Liver (tissue), 9 donors: ENCODE results near the gene CD300LB. TPM values are rescaled to one million over a fixed set of nuclear protein-coding genes. Genes with fewer than 3 reads are reported as not detected.
A peak's percentile ranks its signal among the peaks of the same experiment; 100 is the strongest.

Experiments used
- DNase-seq: peaks from one replicate; pipeline ENCODE4 v3.0.0-alpha.2; 2017; ENCODE audit warnings: low spot score
- H3K27ac ChIP-seq, 2 donors: one replicate each; pipeline ENCODE4 v1.7.0; 2013; ENCODE audit warnings: inconsistent platforms in 2 of 2, low read length in 2 of 2, control low read depth in 1 of 2, low read depth in 1 of 2, mild to moderate bottlenecking in 1 of 2
- H3K27me3 ChIP-seq, 4 donors: one replicate each; pipeline versions ENCODE4 v1.6.1 to v1.7.0; 2013; ENCODE audit warnings: low read length in 3 of 4, inconsistent platforms in 1 of 4, mild to moderate bottlenecking in 1 of 4, moderate library complexity in 1 of 4; ENCODE audit not compliant: control insufficient read depth in 4 of 4, insufficient read depth in 4 of 4
- H3K36me3 ChIP-seq, 4 donors: one replicate each; pipeline versions ENCODE4 v1.6.1 to v1.7.0; 2013; ENCODE audit warnings: low read length in 3 of 4, mild to moderate bottlenecking in 3 of 4, low read depth in 1 of 4, moderate library complexity in 1 of 4; ENCODE audit not compliant: control insufficient read depth in 4 of 4, insufficient read depth in 3 of 4
- H3K4me1 ChIP-seq, 4 donors: one replicate each; pipeline versions ENCODE4 v1.6.1 to v1.7.0; 2013; ENCODE audit warnings: low read length in 3 of 4, mild to moderate bottlenecking in 3 of 4, moderate library complexity in 1 of 4; ENCODE audit not compliant: control insufficient read depth in 4 of 4, insufficient read depth in 4 of 4
- H3K4me3 ChIP-seq, 3 donors: one replicate each; pipeline versions ENCODE4 v1.6.1 to v1.7.0; 2013; ENCODE audit warnings: low read length in 3 of 3, control low read depth in 1 of 3, low read depth in 1 of 3, mild to moderate bottlenecking in 1 of 3
- H3K9ac ChIP-seq, 2 donors: one replicate each; pipeline ENCODE4 v1.7.0; 2013; ENCODE audit warnings: low read length in 2 of 2, mild to moderate bottlenecking in 2 of 2, moderate library complexity in 2 of 2, control low read depth in 1 of 2, low read depth in 1 of 2
- H3K9me3 ChIP-seq, 4 donors: one replicate each; pipeline versions ENCODE4 v1.6.1 to v1.7.0; 2013; ENCODE audit warnings: low read length in 3 of 4; ENCODE audit not compliant: control insufficient read depth in 4 of 4
- ATF3 ChIP-seq: IDR thresholded peaks from 2 replicates; pipeline ENCODE4 v1.6.1; 2016; ENCODE audit warnings: antibody characterized with exemption
- CTCF ChIP-seq: fragments of 150-350 bp; IDR thresholded peaks from 2 replicates; pipeline ENCODE4 v1.5.1; 2017; ENCODE audit warnings: improper control_type of control experiment, low read depth, low read length; ENCODE audit not compliant: missing input control
- EGR1 ChIP-seq, 2 donors: IDR thresholded peaks; 2 replicates each; pipeline ENCODE4 v1.6.1; 2016 to 2018; ENCODE audit warnings: antibody characterized with exemption in 2 of 2, low read depth in 2 of 2
- FOXA1 ChIP-seq: IDR thresholded peaks from 2 replicates; pipeline ENCODE4 v1.6.1; 2016; ENCODE audit warnings: antibody characterized with exemption
- FOXA2 ChIP-seq: IDR thresholded peaks from 2 replicates; pipeline ENCODE4 v1.6.1; 2016; ENCODE audit warnings: antibody characterized with exemption
- GABPA ChIP-seq, 2 donors: IDR thresholded peaks in 1 of 2; conservative IDR thresholded peaks in 1 of 2; 2 replicates each; pipeline ENCODE4 v1.6.1; 2016; ENCODE audit warnings: antibody characterized with exemption in 2 of 2, mild to moderate bottlenecking in 1 of 2, moderate library complexity in 1 of 2
- HNF4A ChIP-seq, 2 donors: conservative IDR thresholded peaks; 2 replicates each; pipeline ENCODE4 v1.6.1; 2016; ENCODE audit warnings: antibody characterized with exemption in 2 of 2, mild to moderate bottlenecking in 2 of 2
- HNF4G ChIP-seq: IDR thresholded peaks from 2 replicates; pipeline ENCODE4 v1.6.1; 2016; ENCODE audit warnings: antibody characterized with exemption
- NR2F2 ChIP-seq: IDR thresholded peaks from 2 replicates; pipeline ENCODE4 v1.6.1; 2016; ENCODE audit warnings: antibody characterized with exemption
- RAD21 ChIP-seq, 2 donors: IDR thresholded peaks; 2 replicates each; pipeline ENCODE4 v1.6.1; 2016; ENCODE audit warnings: antibody characterized with exemption in 2 of 2, mild to moderate bottlenecking in 2 of 2
- RXRA ChIP-seq, 2 donors: IDR thresholded peaks; 2 replicates each; pipeline ENCODE4 v1.6.1; 2017 to 2018; ENCODE audit warnings: antibody characterized with exemption in 2 of 2, mild to moderate bottlenecking in 1 of 2
- SP1 ChIP-seq: IDR thresholded peaks from 2 replicates; pipeline ENCODE4 v1.6.1; 2018; ENCODE audit warnings: antibody characterized with exemption, mild to moderate bottlenecking
- TAF1 ChIP-seq: conservative IDR thresholded peaks from 2 replicates; pipeline ENCODE4 v1.6.1; 2016; ENCODE audit warnings: antibody characterized with exemption, mild to moderate bottlenecking
- YY1 ChIP-seq: IDR thresholded peaks from 2 replicates; pipeline ENCODE4 v1.6.1; 2016; ENCODE audit warnings: antibody characterized with exemption, mild to moderate bottlenecking
- WGBS: extraction: QIAGEN DNeasy Blood & Tissue Kit; methylation state at CpG from one replicate; pipeline ENCODE4 v1.1.7; 2013; 5-methylcytosine and 5-hydroxymethylcytosine counted together
- polyA plus RNA-seq, 2 donors: library from polyadenylated mRNA; stranded (reverse) in 1 of 2; unstranded in 1 of 2; fragments of 200-250 nt in 1 of 2; fragments of >200 nt in 1 of 2; fragmentation: Nextera tagmentation in 1 of 2; extraction: Ambion mirVana in 1 of 2; gene quantifications; one replicate each; pipeline versions ENCODE4 v1.2.1 to v1.2.3, GENCODE V29; 2013 to 2015
- total RNA-seq, 2 donors: library from RNA; depleted of rRNA; stranded (reverse); fragments of >200 nt; gene quantifications; one replicate each; pipeline ENCODE4 v1.2.3, GENCODE V29; 2014
- TF ChIP-seq, protein P1 (sequence below): IDR thresholded peaks from 2 replicates; pipeline ENCODE4 v1.6.1; 2016; ENCODE audit warnings: antibody characterized with exemption, mild to moderate bottlenecking
- TF ChIP-seq, protein P2 (sequence below): IDR thresholded peaks from 2 replicates; pipeline ENCODE4 v1.6.1; 2016; ENCODE audit warnings: antibody characterized with exemption
- TF ChIP-seq, protein P3 (sequence below): IDR thresholded peaks from 2 replicates; pipeline ENCODE4 v1.6.1; 2016; ENCODE audit warnings: antibody characterized with exemption
- donor health status: healthy.
- donor health status: healthy.
- donor health status: healthy.
- donor health status: healthy.
- donor health status: healthy.

CD300LB gene
- total and polyA plus RNA-seq, 4 donors: 0.08 to 0.33 (median 0.09) TPM; not detected in 1

- no peaks in the 10 kb centered on the region for H3K36me3 ChIP-seq
- 66% methylated on average over 5 of the region's 5 CpGs for WGBS
- no peak for DNase-seq
- no peak within 1 kb of the TSS for H3K9ac ChIP-seq
- H3K27ac ChIP-seq: peak within 1 kb of the TSS in 1 of 2 donors; percentile 4
- no peaks in the 10 kb centered on the region for H3K9me3 ChIP-seq
- H3K4me3 ChIP-seq: no peak within 1 kb of the TSS
- H3K27me3 ChIP-seq: no peaks in the 10 kb centered on the region
- TF ChIP-seq RAD21 (IDR thresholded peaks at IDR 0.05) (no peak), RXRA (IDR thresholded peaks at IDR 0.05) (no peak), NR2F2 (no peak), SP1 (no peak), FOXA1 (no peak), HNF4A (conservative IDR thresholded peaks at IDR 0.05) (no peak), ATF3 (no peak), YY1 (no peak), CTCF (no peak), GABPA (IDR thresholded peaks at IDR 0.05 in 1 of 2, conservative IDR thresholded peaks at IDR 0.05 in 1 of 2) (no peak)
- TF ChIP-seq, protein P1, sequence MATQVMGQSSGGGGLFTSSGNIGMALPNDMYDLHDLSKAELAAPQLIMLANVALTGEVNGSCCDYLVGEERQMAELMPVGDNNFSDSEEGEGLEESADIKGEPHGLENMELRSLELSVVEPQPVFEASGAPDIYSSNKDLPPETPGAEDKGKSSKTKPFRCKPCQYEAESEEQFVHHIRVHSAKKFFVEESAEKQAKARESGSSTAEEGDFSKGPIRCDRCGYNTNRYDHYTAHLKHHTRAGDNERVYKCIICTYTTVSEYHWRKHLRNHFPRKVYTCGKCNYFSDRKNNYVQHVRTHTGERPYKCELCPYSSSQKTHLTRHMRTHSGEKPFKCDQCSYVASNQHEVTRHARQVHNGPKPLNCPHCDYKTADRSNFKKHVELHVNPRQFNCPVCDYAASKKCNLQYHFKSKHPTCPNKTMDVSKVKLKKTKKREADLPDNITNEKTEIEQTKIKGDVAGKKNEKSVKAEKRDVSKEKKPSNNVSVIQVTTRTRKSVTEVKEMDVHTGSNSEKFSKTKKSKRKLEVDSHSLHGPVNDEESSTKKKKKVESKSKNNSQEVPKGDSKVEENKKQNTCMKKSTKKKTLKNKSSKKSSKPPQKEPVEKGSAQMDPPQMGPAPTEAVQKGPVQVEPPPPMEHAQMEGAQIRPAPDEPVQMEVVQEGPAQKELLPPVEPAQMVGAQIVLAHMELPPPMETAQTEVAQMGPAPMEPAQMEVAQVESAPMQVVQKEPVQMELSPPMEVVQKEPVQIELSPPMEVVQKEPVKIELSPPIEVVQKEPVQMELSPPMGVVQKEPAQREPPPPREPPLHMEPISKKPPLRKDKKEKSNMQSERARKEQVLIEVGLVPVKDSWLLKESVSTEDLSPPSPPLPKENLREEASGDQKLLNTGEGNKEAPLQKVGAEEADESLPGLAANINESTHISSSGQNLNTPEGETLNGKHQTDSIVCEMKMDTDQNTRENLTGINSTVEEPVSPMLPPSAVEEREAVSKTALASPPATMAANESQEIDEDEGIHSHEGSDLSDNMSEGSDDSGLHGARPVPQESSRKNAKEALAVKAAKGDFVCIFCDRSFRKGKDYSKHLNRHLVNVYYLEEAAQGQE: no peak
- peaks cover 0 to 4% (median 0%) of the 10 kb centered on the region in 4 donors for H3K4me1 ChIP-seq
Measured at GRCh38 chr17:74545843-74546230, 14.6 kb upstream of the CD300LB start, which contains the start of gene CD300C. TSS of gene CD300C (minus strand) at chr17:74546115. CDS start at chr17:74545782, 333 bp downstream.

DNA sequence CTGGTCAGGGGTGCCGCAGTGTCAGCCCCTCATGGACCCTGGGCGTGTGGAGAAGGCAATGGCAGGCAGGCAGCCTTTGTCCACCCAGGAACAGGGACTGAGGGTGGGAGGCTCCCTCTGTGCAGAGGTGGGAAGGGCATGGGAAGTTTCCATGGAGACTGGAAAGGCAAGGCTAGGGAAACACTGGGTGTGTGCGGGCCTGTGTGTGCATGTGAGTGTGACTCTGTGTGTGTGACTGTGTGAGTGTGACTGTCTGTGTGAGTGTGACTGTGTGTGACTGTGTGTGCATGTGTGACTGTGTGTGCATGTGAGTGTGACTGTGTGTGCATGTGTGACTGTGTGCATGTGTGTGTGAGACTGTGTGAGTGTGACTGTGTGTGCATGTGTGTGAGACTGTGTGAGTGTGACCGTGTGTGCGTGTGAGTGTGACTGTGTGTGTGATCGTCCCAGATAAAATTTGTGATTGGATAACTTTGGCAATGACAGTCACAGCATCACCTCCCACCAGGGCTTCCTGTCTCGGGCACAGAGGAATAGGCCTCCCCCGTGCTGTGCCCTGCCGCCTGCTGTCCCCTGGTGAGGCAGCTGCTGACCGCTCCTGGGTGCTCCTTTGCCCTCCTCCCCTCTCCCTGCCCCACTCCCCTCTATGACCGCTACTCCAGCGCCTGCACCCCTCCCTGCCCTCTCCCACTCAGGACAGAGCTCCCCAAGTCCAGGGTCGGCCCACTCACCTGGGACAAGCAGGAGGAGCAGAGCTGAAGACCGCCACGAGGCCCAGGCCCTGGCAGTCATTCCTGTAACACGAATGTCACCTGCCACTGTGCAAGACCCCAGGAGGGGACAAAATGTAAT is 13.9 kb upstream of the CD300LB start:
- 82% methylated on average over 16 of the region's 16 CpGs for WGBS
- Histone ChIP-seq H3K27ac (peak overlapping the region in 1 of 2 donors; percentile 4), H3K9ac (no peak overlapping the region), H3K4me3 (no peak overlapping the region), H3K27me3 (no peaks in the 10 kb centered on the region), H3K9me3 (no peaks in the 10 kb centered on the region), H3K36me3 (no peaks in the 10 kb centered on the region), H3K4me1 (peaks cover 0 to 4% (median 0%) of the 10 kb centered on the region in 4 donors)
- DNase-seq: no peak
- TF ChIP-seq YY1 (no peak), EGR1 (IDR thresholded peaks at IDR 0.05; ENCODE audit: low read depth in 2 of 2) (no peak), CTCF (no peak), SP1 (no peak), RXRA (IDR thresholded peaks at IDR 0.05) (no peak), HNF4A (conservative IDR thresholded peaks at IDR 0.05) (no peak), ATF3 (no peak), RAD21 (IDR thresholded peaks at IDR 0.05) (no peak), FOXA1 (no peak), FOXA2 (no peak), HNF4G (no peak), TAF1 (no peak)
- TF ChIP-seq, protein P2, sequence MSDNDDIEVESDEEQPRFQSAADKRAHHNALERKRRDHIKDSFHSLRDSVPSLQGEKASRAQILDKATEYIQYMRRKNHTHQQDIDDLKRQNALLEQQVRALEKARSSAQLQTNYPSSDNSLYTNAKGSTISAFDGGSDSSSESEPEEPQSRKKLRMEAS: no peak
- TF ChIP-seq, protein P3, sequence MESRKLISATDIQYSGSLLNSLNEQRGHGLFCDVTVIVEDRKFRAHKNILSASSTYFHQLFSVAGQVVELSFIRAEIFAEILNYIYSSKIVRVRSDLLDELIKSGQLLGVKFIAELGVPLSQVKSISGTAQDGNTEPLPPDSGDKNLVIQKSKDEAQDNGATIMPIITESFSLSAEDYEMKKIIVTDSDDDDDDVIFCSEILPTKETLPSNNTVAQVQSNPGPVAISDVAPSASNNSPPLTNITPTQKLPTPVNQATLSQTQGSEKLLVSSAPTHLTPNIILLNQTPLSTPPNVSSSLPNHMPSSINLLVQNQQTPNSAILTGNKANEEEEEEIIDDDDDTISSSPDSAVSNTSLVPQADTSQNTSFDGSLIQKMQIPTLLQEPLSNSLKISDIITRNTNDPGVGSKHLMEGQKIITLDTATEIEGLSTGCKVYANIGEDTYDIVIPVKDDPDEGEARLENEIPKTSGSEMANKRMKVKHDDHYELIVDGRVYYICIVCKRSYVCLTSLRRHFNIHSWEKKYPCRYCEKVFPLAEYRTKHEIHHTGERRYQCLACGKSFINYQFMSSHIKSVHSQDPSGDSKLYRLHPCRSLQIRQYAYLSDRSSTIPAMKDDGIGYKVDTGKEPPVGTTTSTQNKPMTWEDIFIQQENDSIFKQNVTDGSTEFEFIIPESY: no peak
